ENCODE measurements around the gene RECQL5. TPM values are rescaled to one million over a fixed set of nuclear protein-coding genes. Genes with fewer than 3 reads are reported as not detected.

RECQL5 gene
- total and polyA plus RNA-seq, 2 of the 8 experiments (the other 6 are each of a cell fraction or from before 2014, with no cell fraction given) = 15.1 to 41.1 TPM

- Histone ChIP-seq H3K23me2 (ENCODE audit: low read depth, low read length) (no peaks in the 10 kb centered on the region), H3K36me3 (ENCODE audit: control insufficient read depth in 2 of 4, insufficient read depth in 4 of 4, low read length in 3 of 4) (peaks cover 6 to 25% (median 11%) of the 10 kb centered on the region in 4 experiments; a peak in 7 of 8 replicates), H3K4ac (replicated peaks; ENCODE audit: insufficient read length, low read depth, low read length) (no peak overlapping the region), H3K4me1 (replicated peaks in 1 of 4; ENCODE audit: control insufficient read depth in 3 of 4, insufficient read depth in 4 of 4, low read length in 3 of 4) (no peaks in the 10 kb centered on the region; a peak in 1 of 7 replicates), H4K5ac (ENCODE audit: insufficient read length, low read depth, low read length) (no peak overlapping the region), H3K23ac (ENCODE audit: insufficient read length) (no peak overlapping the region), H2BK12ac (ENCODE audit: low read depth, low read length) (no peak overlapping the region), H3K4me3 (ENCODE audit: extremely low read depth in 1 of 4, insufficient read depth in 2 of 4, low read depth in 3 of 4, low read length in 4 of 4) (no peak overlapping the region), H3K27me3 (replicated peaks in 1 of 4; ENCODE audit: control insufficient read depth in 3 of 4, extremely low read depth in 1 of 4, insufficient read depth in 3 of 4, low read length in 3 of 4) (no peaks in the 10 kb centered on the region), H3K4me2 (ENCODE audit: insufficient read depth in 1 of 2, low read depth in 2 of 2, low read length in 2 of 2) (no peak overlapping the region), H3K9ac (replicated peaks in 1 of 4; ENCODE audit: extremely low read depth in 1 of 4, low read depth in 3 of 4, low read length in 3 of 4) (no peak overlapping the region), H3K56ac (replicated peaks; ENCODE audit: insufficient read length, low read depth, low read length) (no peak overlapping the region), H3K18ac (ENCODE audit: extremely low read depth, low read length) (no peak overlapping the region), H4K8ac (ENCODE audit: extremely low read depth, insufficient read depth, low read length) (no peak overlapping the region), H3K27ac (ENCODE audit: low read depth, low read length) (no peak overlapping the region), H3K79me1 (ENCODE audit: low read depth, low read length) (no peaks in the 10 kb centered on the region; the same call in 1 of the 2 replicates), H2BK5ac (ENCODE audit: low read depth, low read length) (no peak overlapping the region), H3K14ac (ENCODE audit: insufficient read length) (no peak overlapping the region), H2AFZ (ENCODE audit: low read length) (no peak overlapping the region), H2BK15ac (ENCODE audit: low read length) (no peak overlapping the region), H4K91ac (replicated peaks; ENCODE audit: insufficient read length, low read length) (no peak overlapping the region), H4K20me1 (replicated peaks in 1 of 2; ENCODE audit: control insufficient read depth in 1 of 2, insufficient read depth in 2 of 2, low read length in 2 of 2) (peaks cover 0 to 5% of the 10 kb centered on the region in 2 experiments), H3K9me3 (ENCODE audit: insufficient read depth in 2 of 2, low read depth in 1 of 2, low read length in 1 of 2) (no peaks in the 10 kb centered on the region), H2BK20ac (ENCODE audit: low read length) (no peak overlapping the region), H3K79me2 (ENCODE audit: control insufficient read depth in 1 of 2, insufficient read depth in 2 of 2, low read length in 2 of 2) (no peaks in the 10 kb centered on the region), H2AK5ac (ENCODE audit: low read depth, low read length) (no peak overlapping the region), H2BK120ac (replicated peaks; ENCODE audit: low read depth, low read length) (no peak overlapping the region)
- DNase-seq (ENCODE audit: low read depth in 1 of 2, low spot score in 2 of 2) (no peak), FAIRE-seq (no peak)
- CTCF ChIA-PET (ENCODE audit: partially characterized antibody) = interaction anchor here (0.6 to 51.0 kb wide), 7 partner anchors 11 to 311 kb away, joined by 3 to 2200 read pairs (median 29); partner anchors contain the start of genes RECQL5, SAP30BP and SMIM5
- 93% methylated on average over 7 of the region's 7 CpGs; no CpG with 5 or more reads in 1 of the 2 experiments for WGBS, 2 experiments (ENCODE audit: extremely low coverage in 1 of 2, insufficient coverage in 1 of 2, insufficient read length in 1 of 2, insufficient replicate concordance in 2 of 2, low coverage in 1 of 2, low lambda C conversion rate in 2 of 2, missing lambda C conversion rate in 1 of 2)
- POLR2A ChIA-PET (ENCODE audit: partially characterized antibody) = interaction anchor here (1.2 to 2.8 kb wide), 2 partner anchors 12 to 16 kb away, joined by 4 to 12 read pairs; partner anchors contain the start of genes RECQL5 and SAP30BP
- no peak for TF ChIP-seq EZH2 (IDR thresholded peaks at IDR 0.05; ENCODE audit: low read depth, low read length, severe bottlenecking)
- no peak for TF ChIP-seq RFX5 (IDR thresholded peaks at IDR 0.05; ENCODE audit: borderline replicate concordance, low read depth, low read length)
- no peak for TF ChIP-seq BRCA1 (IDR thresholded peaks at IDR 0.05; ENCODE audit: low read depth, low read length)
- TF ChIP-seq RAD21 (IDR thresholded peaks at IDR 0.05 in 1 of 2, conservative IDR thresholded peaks at IDR 0.05 in 1 of 2; ENCODE audit: low read depth in 2 of 2, low read length in 2 of 2) = no peak
- no peak for TF ChIP-seq SRF (IDR thresholded peaks at IDR 0.05; ENCODE audit: low read depth, low read length)
- TF ChIP-seq USF2 (IDR thresholded peaks at IDR 0.05; ENCODE audit: low read length) = no peak
- TF ChIP-seq TBP (IDR thresholded peaks at IDR 0.05; ENCODE audit: low read depth, low read length) = no peak
- TF ChIP-seq BCL11A (IDR thresholded peaks at IDR 0.05; ENCODE audit: low read depth in 2 of 2, low read length in 2 of 2) = no peak
- TF ChIP-seq TAF1 (IDR thresholded peaks at IDR 0.05; ENCODE audit: low read depth, low read length) = no peak
- TF ChIP-seq EP300 (IDR thresholded peaks at IDR 0.05; ENCODE audit: borderline replicate concordance in 1 of 2, low read depth in 2 of 2, low read length in 2 of 2) = no peak
- TF ChIP-seq SAP30 (IDR thresholded peaks at IDR 0.05; ENCODE audit: insufficient read depth, insufficient replicate concordance, low read length) = no peak
- no peak for TF ChIP-seq MAX (IDR thresholded peaks at IDR 0.05)
Measured at GRCh38 chr17:75650874-75651273, 16.1 kb downstream of the RECQL5 start.

All from H1 (cell line).